H1 (cell line): ENCODE measurements around the gene SAE1.

ENCODE experiments used
- EZH2 ChIP-seq: fragments of 200-600 bp; sonication (generic); IDR thresholded peaks from 2 replicates; pipeline ENCODE4 v1.7.1; 2012; ENCODE audit warnings: low read depth, mild to moderate bottlenecking, moderate library complexity, low read length, inconsistent platforms; ENCODE audit not compliant: severe bottlenecking
- HDAC2 ChIP-seq, 2 experiments: fragments of 300-600 bp in 1 of 2; sonication (generic) in 1 of 2; IDR thresholded peaks; 2 replicates each; pipeline ENCODE4 v1.6.1; 2011 to 2012; ENCODE audit warnings: low read depth in 2 of 2, low read length in 2 of 2, mild to moderate bottlenecking in 2 of 2, moderate library complexity in 2 of 2, borderline replicate concordance in 1 of 2, inconsistent platforms in 1 of 2
- NRF1 ChIP-seq: IDR thresholded peaks from 2 replicates; pipeline ENCODE4 v1.6.1; 2011; ENCODE audit warnings: mild to moderate bottlenecking, low read depth, low read length, improper control_type of control experiment
- POLR2A ChIP-seq, 2 experiments: IDR thresholded peaks; 1 replicate in 1 of 2; 2 replicates in 1 of 2; pipeline ENCODE4 v1.6.1; 2011; ENCODE audit warnings: low read depth in 2 of 2, low read length in 2 of 2, mild to moderate bottlenecking in 2 of 2; ENCODE audit errors: control extremely low read depth in 1 of 2
- TAF1 ChIP-seq: IDR thresholded peaks from 2 replicates; pipeline ENCODE4 v1.6.1; 2011; ENCODE audit warnings: mild to moderate bottlenecking, low read depth, low read length
- TCF12 ChIP-seq: IDR thresholded peaks from 2 replicates; pipeline ENCODE4 v1.6.1; 2011; ENCODE audit warnings: low read depth, mild to moderate bottlenecking, low read length
- YY1 ChIP-seq: IDR thresholded peaks from 2 replicates; pipeline ENCODE4 v1.6.1; 2011; ENCODE audit warnings: low read depth, mild to moderate bottlenecking, low read length
- TF ChIP-seq, protein P1 (sequence below), 3 experiments: IDR thresholded peaks; 1 replicate in 2 of 3; 2 replicates in 1 of 3; pipeline versions ENCODE4 v1.5.1 to v1.6.1; 2011; ENCODE audit warnings: low read length in 3 of 3, mild to moderate bottlenecking in 3 of 3, inconsistent platforms in 2 of 3, low read depth in 1 of 3, moderate library complexity in 1 of 3; ENCODE audit not compliant: insufficient read depth in 1 of 3; ENCODE audit errors: control extremely low read depth in 1 of 3

GRCh38 chr19:47183601-47184000, 53.0 kb downstream of the SAE1 start:
- no peak for TF ChIP-seq NRF1
- no peak for TF ChIP-seq TAF1
- TF ChIP-seq HDAC2 (IDR thresholded peaks at IDR 0.05; ENCODE audit: borderline replicate concordance in 1 of 2, low read depth in 2 of 2, low read length in 2 of 2) = no peak
- no peak for TF ChIP-seq POLR2A (IDR thresholded peaks at IDR 0.05; ENCODE audit: control extremely low read depth in 1 of 2, low read depth in 2 of 2, low read length in 2 of 2)
- no peak for TF ChIP-seq TCF12
- TF ChIP-seq, protein P1, sequence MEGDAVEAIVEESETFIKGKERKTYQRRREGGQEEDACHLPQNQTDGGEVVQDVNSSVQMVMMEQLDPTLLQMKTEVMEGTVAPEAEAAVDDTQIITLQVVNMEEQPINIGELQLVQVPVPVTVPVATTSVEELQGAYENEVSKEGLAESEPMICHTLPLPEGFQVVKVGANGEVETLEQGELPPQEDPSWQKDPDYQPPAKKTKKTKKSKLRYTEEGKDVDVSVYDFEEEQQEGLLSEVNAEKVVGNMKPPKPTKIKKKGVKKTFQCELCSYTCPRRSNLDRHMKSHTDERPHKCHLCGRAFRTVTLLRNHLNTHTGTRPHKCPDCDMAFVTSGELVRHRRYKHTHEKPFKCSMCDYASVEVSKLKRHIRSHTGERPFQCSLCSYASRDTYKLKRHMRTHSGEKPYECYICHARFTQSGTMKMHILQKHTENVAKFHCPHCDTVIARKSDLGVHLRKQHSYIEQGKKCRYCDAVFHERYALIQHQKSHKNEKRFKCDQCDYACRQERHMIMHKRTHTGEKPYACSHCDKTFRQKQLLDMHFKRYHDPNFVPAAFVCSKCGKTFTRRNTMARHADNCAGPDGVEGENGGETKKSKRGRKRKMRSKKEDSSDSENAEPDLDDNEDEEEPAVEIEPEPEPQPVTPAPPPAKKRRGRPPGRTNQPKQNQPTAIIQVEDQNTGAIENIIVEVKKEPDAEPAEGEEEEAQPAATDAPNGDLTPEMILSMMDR (IDR thresholded peaks at IDR 0.05; ENCODE audit: control extremely low read depth in 1 of 3, insufficient read depth in 1 of 3, low read depth in 1 of 3, low read length in 3 of 3) = no peak
- no peak for TF ChIP-seq EZH2
- TF ChIP-seq YY1 = no peak
